Glomerular endothelial cell (primary cell): ENCODE results near the gene ITK. TPM values are rescaled to one million over a fixed set of nuclear protein-coding genes. Genes with fewer than 3 reads are reported as not detected.
A peak's percentile ranks its signal among the peaks of the same experiment; 100 is the strongest.

Experiments used
- DNase-seq: peaks from one replicate; pipeline ENCODE4 v3.0.0-alpha.2; 2011; ENCODE audit warnings: low read depth, low spot score; ENCODE audit errors: extremely low read depth
- total RNA-seq: library from RNA; depleted of rRNA; stranded (reverse); fragments of >200 nt; gene quantifications from 2 replicates; pipeline ENCODE4 v1.2.3, GENCODE V29; 2015

ITK gene
- not detected in 2 replicates for total RNA-seq

- no peak for DNase-seq
These were observed at the start of gene ITK for GRCh38 chr5:157180374-157181264. Gene ITK, plus strand, starts transcription at chr5:157180840. Its CDS starts 138 bp downstream, at chr5:157180978.

DNA sequence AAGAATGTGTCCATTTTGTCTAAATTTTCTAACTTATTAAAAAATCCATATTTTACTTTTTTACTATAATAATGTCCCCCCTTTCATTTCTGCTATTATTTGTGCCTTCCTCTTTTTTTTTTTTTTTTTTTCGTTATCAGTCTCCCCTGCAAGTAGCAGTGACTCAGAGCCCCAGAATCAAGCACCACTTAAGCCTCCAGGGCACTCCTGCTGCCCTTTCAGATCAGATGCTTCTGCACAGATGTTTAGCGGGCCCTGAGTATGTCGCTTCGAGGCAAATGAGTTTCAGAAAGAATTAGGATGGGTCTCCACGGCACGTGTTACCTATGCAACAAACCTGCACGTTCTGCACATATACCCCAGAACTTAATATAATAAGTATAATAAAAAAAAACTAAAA is 49.7 kb upstream of the ITK start:
- DNase-seq = no peak

- DNase-seq = no peak
These were observed 48.4 kb upstream of the ITK start for GRCh38 chr5:157132281-157132612.

- DNase-seq = no peak
These were observed 42.9 kb upstream of the ITK start for GRCh38 chr5:157137691-157138090.

- DNase-seq = peak; percentile 100
These were observed 38.1 kb upstream of the ITK start, which contains the start of gene MED7 for GRCh38 chr5:157142317-157143126. Gene MED7, minus strand, starts transcription at chr5:157142865. Its CDS starts 3,434 bp downstream, at chr5:157139431.

DNA sequence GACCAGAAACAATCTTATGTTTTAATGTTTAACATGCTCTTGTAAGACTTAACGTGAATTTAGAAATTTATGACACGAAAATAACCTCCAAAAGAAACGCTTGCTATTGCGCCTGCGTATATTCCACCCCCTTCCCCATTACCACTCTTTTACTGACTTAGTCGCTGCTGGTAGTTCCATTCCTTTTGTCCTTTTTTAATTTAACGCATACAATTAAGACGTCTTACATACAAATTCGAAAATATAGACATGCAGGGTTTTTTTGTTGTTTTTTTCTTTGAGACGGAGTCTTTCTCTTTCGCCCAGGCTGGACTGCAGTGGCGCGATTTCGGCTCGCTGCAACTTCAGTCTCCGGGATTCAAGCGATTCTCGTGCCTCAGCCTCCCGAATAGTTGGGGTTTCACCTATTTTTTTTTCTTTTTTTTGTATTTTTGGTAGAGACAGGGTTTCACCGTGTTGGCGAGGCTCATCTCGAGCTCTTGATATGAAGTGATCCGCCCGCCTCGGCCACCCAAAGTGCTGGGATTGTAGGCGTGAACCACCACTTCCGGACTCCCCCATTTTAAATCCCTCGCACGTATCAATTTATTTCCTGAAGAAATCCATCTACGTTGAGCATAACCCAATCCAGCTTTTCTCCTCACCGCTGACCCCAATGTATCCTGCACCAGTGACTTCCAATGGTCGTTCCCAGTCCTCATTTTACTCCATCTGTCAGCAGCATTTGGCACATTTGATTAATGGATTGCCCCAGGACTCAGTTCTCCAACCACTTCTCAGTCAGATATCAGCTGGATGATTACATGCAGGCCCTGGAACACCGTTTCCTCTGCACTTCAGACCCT is 37.3 kb upstream of the ITK start:
- DNase-seq = peak; percentile 2

DNA sequence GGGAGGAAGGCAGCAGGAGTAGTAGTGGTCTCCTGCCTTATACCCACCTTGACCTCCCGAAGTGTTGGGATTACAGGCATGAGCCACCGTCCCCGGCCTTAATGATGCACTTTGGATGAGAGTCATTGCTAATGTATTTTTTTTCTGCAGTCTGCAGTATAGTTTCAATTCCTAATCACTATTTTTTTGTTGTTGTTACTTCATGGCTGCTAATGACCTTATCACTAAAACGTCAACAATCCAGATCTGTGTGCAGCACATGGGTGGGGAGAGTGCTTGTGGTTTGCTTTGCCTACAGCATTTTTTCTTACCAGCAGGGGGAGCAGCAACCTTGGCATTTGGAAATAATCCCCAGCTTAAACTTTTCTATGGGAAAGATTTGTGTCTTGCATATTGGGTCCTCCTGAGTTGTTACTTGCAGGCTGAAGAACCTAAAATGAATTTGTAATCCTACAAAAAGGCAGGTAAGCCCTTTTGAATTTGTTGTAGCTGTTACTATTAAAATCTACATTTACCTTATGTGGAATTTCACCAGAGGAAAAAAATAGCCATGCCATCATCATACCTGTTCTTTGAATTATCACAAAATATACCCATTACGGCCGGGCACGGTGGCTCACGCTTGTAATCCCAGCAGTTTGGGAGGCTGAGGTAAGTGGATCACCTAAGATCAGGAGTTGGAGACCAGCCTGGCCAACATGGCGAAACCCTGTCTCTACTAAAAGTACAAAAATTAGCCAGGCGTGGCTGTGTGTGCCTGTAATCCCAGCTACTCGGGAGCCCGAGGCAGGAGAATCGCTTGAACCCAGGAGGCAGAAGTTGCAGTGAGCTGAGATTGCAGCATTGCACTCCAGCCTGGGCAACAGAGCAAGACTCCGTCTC is 31.7 kb upstream of the ITK start:
- DNase-seq = peak; percentile 29

DNA sequence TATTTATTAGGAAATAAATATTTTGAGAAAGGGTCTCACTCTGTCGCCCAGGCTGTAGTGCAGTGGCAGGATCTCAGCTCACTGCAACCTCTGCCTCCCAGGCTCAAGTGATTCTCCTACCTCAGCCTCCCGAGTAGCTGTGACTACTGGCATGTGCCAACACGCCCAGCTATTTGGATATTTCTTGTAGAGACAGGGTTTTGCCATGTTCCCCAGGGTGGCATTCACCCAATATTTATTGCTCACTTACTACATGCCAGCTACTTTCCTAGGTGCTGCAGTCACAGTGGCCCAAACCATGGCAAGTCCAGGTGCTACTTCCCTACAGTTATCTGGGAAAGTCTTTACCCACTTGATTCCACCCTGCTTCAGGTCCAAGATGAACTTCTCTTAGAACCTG is 29.6 kb upstream of the ITK start:
- DNase-seq = no peak

DNA sequence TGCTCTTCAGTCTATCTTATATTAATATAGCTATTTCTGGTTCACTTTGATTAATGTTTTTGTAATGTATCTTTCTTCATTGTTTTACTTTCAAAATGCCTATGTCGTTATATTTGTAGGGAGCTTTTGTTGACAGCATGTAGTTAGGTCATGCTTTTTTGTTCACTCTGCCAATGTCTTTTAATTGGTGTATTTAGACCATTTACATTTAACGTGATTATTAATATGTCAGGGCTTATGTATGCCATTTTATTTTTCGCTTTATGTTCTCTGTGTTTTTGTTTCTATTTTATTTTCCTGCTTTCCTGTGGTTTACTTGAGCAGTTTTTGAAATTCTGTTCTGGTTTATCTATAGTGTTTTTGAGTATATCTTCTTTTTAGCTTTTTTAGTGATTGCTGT is 25.3 kb upstream of the ITK start:
- DNase-seq = no peak

- no peak for DNase-seq
These were observed 23.2 kb upstream of the ITK start for GRCh38 chr5:157157293-157157891.

- DNase-seq = no peak
These were observed 21.4 kb upstream of the ITK start for GRCh38 chr5:157159209-157159751.

- no peak for DNase-seq
These were observed 20.6 kb upstream of the ITK start for GRCh38 chr5:157160001-157160400.

DNA sequence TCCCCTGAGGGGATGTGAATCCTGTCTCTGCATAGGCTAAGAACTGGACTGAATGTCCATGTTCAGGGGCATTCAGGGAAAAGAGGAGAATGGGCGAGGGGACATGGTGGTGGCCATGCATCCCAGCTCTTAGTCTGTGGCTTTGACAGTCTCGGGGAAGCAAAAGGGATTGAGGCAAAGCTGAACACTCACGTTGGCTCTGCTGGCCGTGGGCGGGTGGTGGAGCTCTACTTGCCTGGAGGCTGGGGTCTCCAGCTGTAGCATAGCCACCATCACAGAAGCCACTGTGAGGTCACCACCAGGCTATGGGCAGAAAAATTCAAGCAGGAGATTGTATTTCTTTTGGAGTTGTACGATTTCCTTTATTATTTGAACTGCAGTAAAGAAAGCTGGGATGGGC is 18.6 kb upstream of the ITK start:
- no peak for DNase-seq

GRCh38 chr5:157162919-157163510 is 17.6 kb upstream of the ITK start:
- no peak for DNase-seq

- no peak for DNase-seq
These were observed 16.1 kb upstream of the ITK start for GRCh38 chr5:157164521-157164920.

GRCh38 chr5:157165261-157165660 is 15.4 kb upstream of the ITK start:
- DNase-seq = no peak

GRCh38 chr5:157165668-157166067 is 15.0 kb upstream of the ITK start:
- DNase-seq = no peak

- DNase-seq = no peak
These were observed 14.1 kb upstream of the ITK start, which contains the start of gene GARIN3 for GRCh38 chr5:157166214-157167213. Gene GARIN3, minus strand, starts transcription at chr5:157166264. Its CDS starts 96 bp downstream, at chr5:157166168.
